Hematopoietic multipotent progenitor cell treated with erythropoietin and hydrocortisone succinate and interleukin-3 and kit ligand, for 15 days (in vitro differentiated cells): Measurements from ENCODE around the gene ERP44.
"Not testable (repeated sequence)": the region's sequence is repeated elsewhere in the genome, so short reads cannot be mapped to it uniquely, and the experiment has no call there.

Experiments
- DNase-seq: peaks from one replicate; pipeline ENCODE4 v3.0.0-alpha.2; 2015; ENCODE audit warnings: low spot score

ERP44 gene

DNA sequence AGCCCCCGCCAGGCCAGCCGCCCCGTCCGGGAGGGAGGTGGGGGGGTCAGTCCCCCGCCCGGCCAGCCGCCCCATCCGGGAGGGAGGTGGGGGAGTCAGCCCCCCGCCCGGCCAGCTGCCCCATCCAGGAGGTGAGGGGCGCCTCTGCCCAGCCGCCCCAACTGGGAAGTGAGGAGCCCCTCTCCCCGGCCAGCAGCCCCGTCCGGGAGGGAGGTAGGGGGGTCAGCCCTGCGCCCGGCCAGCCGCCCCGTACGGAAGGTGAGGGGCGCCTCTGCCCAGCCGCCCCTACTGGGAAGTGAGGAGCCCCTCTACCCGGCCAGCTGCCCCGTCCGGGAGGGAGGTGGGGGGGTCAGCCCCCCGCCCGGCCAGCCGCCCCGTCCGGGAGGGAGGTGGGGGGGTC, 30.8 kb downstream of the ERP44 start:
- not testable (repeated sequence) for DNase-seq

DNA sequence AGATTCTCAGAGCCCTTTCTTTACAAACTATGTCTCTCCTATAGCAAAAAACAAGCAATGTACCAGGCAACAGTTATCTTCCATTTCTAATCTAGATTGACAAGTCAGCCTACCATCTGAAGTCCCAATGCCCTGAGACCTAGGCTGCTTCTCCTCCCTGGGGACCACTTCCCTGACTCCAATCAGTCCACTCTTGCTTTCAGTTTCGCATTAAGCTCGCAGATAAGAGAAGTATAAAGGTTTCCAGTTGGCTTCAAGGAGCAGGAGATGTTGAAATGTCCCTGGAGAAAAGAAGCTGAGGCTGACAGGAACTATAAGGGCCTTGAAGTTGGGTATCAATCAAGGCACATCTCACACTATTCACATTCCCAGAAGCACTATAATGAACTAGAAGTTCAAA, 32.3 kb downstream of the ERP44 start:
- DNase-seq, result no peak

DNA sequence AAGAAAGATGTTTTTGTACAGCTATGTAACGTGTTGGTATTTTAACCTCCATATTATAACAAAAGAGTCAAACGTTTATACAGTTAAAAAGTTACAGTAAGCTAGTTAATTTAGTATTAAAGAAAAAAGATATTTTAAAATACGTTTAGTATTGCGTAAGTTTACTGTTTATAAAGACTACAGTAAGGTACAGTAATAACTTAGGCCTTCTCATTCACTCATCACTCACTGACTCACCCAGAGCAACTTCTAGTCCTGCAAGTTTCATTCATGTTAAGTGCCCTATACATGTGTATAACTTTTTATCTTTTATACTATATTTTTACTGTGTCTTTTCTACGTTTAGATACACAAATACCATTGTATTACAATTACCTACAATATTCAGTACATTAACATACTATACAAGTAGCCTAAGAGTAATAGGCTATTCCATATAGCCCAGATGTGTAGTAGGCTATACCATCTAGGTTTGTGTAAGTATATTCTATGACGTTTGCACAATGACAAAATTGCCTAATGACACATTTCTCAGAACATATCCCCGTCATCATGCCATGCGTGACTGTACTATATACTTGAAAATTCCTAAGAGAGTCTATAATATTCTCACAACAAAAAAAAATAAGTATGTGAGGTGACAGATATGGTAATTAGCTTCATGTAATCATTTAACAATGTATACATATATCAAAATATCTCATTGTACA, 33.8 kb downstream of the ERP44 start:
- DNase-seq, result no peak

DNA sequence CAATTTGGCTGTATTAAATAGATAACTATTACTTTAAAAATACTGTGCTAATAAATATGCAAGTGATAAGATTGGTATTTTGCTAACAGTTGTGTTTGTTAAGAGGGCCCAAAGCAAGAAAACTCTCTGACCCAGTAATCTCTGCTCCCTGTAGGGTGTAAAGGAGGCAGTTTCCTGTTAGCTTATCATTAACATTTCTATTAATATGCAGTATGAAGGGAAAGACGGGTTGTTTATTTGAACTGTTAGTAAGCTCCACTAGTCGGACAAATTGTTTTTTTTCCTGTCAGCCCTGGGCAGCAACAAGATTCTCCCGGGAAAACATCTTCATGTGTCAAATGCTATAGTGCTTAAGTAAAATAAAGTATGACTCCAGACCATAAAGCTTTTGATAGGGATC, 35.6 kb downstream of the ERP44 start:
- DNase-seq, result no peak

DNA sequence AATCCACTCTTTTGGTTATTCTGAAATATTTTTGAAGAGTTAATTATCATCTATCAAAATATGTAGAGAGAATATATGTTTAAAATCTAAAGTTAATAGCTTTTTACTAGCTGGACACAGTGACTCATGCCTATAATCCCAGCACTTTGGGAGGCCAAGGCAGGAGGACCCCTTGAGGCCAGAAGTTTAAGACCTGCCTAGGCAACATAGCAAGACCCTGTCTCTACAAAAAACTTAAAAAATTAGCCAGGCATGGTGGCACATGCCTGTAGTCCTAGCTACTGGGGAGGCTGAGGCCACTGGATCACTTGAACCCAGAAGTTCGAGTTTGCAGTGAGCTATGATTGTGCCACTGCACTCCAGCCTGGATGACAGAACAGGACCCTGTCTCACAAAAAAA, 36.1 kb downstream of the ERP44 start:
- not testable (repeated sequence) for DNase-seq

DNA sequence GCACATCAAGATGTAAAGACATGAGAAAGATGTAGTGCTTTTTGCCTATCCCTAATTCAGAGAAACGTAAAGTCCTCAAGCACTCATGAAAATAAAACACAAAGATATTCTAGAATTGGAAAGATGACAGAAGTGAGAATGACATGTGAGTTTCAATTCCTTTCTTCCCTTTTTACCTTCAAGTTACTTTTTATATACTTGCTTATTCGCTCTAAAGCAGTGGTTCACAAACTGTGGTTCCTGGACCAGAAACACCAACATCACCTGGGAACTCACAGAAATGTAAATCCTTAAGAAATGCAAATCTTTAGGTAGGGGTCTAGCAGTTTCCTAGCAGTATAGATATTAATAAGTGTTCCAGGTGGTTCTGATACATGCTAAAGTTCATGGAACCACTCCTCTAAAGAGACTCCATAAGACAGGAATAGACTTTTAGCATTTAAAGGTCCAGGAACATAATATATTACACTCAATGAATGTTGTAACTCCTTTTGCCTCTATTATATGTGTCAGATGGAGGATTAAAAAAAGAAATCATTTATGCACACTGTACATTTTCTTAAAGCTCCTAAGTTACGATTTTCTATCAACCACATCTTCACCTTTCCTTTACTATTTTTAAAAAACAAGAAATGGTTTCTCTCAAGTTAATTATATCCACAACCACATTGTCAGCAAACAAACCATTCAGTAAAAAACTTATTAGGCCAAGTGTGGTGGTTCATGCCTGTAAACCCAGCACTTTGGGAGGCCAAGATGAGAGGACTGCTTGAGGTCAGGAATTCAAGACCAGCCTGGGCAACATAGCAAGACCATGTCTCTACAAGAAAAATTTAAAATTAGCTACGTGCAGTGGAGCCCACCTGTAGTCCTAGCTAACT, 39.9 kb downstream of the ERP44 start:
- DNase-seq, result no peak

DNA sequence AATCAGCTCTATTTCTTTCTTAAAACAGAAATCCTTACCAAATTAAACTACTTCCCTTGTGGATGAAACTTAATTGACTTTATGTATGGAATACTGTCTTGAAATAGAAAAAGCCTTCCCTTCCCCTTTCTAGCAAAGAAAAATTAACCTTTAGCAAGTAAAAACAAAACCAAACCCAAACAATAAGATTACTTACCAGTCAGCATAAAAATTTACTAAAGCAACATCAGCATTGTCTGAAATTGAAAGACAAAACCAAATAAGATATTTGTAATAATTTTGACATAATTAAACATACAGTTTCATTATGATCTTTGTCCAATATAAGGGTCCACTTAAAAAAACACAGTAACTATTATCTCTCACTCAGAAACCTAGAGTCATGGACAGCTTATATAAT, 41.2 kb downstream of the ERP44 start:
- no peak for DNase-seq

DNA sequence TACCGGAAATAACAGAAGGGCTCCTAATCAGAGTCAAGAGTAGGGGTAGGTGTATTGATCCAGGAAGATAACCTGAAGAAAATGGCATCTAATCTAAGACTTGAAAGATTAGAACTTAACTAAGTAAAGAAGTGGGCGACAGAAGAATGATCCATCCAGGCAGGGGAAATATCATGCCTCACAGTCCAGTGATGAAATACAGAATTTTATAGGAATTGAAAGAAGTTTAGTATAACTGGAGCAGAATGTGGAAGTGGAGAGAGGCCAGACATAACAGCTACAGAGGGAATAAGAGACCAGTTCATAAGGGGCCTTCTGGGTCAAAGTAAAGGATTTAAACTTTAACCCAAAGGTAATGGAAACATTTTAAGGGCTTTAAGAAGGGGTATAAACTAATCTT, 42.2 kb downstream of the ERP44 start:
- DNase-seq, result no peak

DNA sequence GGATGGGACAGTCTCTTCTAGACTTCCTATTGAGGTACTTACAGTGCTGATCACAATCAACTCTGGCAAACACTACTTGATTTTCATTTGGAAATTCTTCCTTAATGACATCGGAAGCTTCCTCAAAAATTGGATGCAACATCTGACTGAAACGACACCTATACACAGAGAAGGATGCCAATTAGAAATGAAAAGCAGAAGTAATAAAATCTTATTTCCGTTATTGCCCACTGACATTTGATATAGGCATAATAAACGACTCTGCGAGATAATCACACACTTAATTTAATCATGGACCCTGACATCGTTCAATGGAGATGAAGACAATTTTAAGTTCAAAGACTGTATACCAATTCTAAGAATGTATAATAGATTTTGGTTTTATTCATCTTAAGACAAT, 46.4 kb downstream of the ERP44 start:
- no peak for DNase-seq

DNA sequence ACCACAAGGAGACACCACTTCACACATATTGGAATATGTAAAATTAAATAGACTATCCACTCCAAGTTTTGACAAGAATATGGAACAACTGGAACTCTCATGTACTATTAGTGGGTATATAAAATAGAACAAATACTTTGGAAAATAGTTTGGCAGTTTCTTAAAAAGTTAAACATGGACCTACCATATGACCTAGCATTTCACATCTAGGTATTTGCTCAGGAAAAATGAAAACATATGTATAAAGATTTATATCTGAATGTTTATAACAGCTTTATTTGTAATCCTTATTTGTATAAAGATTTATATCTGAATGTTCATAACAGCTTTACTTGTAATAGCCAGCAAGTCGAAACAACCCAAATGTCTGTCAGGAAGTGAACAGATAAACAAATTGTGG, 49.2 kb downstream of the ERP44 start:
- no peak for DNase-seq

DNA sequence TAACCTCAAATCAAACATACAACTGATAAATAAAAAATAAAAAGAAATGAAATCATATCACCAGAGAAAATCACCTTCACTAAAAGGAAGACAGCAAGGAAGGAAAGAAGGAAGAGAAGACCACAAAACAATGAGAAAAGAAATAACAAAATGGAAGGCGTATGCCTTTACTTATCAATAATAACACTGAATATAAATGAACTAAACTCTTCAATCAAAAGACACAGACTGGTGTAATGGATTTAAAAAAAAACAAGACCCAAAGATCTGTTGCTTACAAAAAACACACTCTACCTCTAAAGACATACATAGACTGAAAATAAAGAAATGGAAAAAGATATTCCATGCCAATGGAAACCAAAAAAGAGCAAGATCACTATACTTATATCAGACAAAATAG, 60.3 kb downstream of the ERP44 start:
- no peak for DNase-seq

DNA sequence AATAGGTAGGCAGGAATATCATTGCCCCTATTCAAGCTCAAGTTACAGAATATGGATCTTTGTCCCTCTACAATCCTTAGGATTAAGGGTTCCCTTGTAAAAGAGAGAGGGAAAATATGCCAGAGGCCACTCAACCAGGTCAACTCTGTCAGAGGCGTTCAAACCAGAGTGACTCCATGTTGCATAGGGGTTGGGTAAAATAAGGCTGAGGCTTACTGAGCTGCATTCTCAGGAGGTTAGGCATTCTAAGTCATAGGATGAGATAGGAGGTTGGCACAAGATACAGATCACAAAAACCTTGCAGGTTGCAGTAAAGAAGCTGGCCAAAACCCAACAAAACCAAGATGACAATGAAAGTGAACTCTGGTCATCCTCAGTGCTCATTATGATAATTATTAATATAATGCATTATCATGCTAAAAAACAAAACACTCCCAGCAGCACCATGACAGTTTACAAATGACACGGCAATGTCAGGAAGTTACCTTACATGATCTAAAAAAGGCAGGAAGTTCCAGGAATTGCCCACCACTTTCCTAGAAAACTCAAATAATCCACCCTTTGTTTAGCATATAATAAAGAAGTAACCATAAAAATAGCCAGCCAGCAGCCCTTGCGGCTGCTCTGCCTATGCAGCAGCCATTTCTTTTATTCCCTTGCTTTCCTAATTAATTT, 64.8 kb downstream of the ERP44 start:
- DNase-seq, result no peak

DNA sequence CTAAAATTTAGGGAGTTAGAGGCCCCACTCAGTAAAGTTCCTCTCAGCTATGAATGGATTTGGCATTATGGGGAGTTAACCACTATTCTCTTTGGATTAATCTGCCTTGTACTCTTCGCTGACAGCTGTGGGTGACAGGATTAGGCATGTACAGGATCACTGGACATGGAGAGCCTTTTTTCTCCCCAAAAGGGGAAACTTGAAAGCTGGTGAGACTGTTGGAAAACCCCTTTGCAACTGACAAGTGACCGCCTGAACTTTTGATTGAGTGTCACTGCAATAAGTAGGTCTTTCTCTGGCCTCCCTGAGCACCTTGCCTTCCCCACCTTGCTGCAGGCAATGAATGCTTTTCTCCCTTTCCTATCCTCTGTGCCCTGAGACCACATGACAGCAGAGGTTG, 68.3 kb downstream of the ERP44 start:
- no peak for DNase-seq

DNA sequence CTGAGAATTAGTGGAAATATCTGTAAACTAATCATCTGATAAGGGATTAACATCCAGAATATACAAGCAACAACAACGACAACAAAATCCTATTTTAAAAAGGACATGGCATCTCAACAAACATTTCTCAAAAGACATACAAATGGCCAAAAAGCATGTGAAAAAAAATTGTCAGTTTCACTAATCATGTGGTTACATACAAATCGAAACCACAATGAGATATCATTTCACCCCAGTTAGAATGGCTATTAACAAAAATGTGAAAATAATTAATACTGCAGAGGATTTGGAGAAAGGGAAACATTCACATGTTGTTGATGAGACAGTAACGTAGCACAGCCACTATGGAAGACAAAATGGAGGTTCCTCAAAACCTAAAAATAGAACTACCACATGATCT, 69.5 kb downstream of the ERP44 start:
- no peak for DNase-seq

DNA sequence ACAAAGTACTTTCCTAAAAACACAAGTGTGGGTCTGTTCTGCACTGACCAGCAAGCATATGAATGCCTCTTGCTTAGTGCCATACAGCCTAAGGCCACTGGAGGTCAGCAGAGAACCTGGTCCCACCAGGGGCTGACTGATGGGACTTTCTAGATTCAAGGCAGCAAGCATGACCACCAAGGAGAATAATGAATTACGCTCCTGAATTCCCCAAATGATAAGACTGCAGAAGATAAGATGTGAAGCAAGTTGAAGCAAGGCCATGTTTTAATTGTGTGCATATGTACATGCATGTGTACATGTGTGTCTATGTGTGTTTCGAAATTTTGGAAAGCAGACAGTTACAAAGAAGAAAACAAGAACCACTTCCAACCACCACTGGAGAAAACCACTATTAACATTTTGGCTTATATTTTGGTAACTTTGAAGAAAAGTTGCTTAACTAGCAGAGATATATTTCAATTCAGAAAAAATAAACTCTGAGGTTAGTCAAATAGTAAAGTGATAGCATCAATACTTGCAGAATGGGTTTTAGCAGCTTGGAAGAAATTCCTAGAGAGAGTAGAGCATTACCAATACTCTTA, 70.5 kb downstream of the ERP44 start:
- peak; percentile 81 for DNase-seq

DNA sequence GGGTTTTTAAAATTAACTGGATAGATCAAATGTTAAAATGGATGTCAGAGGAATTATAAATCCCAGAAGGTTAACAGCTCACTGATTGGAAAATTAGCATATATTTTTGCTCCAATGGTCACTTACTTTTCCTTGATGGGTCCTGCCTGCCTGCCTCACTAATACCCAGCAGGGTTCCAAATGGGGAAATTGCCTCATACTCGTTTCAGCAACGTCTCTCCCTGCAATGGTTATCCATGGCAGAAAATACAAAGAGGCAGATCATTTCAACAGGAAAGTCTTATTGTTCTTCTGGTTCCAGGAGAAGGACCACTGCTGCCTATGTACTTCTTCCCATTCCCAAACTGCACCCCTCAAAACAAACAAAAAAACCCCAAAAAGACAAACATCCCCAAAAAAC, 71.3 kb downstream of the ERP44 start:
- DNase-seq, result no peak

DNA sequence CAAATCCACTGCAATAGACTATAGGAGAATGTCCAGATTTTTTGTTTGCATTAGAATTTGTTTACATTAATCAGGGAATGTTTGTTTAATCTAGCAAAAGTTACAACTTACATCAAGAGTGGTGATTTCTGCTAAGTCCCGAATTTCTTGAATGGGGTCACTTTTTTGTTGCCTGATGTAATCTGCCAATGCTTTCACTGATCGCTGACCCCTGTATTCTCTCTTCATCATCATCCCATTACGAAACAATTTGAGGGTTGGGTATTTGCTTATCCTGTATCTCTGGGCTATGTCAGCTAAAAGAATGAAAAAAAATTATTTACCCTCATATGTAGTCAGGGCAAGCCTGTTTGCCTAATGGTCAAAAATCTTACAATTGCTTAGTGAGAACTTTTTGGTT, 76.9 kb downstream of the ERP44 start:
- DNase-seq, result no peak

DNA sequence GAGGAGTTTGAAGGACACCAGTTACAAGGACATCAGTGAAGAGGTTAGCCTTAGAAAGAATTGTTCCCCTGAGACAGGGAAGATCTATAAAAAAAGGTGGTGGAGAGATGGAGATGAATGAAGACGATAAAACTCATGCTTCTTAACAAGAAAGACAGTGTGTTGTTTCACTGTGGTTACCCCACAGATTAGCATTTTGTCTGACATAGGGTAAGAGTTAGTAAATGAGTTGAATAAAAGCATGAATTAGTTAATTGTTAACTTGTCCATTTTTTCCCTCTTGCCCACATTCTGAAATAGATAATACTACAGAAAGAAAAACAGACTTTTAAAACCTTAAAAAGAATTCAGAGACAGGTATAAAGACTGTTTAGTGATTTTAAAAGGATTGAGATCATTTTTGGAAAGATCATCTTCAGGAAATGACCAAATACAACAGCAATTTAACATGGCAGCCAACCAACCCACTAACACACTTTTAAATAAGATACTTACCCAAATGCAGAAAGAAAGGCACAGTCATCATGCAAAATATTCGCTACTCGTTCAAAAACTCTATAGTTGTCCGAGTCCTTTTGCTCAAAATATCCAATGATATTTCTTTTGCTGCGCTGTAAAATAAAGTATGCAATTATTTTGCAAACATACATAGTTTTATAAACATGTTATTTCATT, 78.5 kb downstream of the ERP44 start:
- no peak for DNase-seq

DNA sequence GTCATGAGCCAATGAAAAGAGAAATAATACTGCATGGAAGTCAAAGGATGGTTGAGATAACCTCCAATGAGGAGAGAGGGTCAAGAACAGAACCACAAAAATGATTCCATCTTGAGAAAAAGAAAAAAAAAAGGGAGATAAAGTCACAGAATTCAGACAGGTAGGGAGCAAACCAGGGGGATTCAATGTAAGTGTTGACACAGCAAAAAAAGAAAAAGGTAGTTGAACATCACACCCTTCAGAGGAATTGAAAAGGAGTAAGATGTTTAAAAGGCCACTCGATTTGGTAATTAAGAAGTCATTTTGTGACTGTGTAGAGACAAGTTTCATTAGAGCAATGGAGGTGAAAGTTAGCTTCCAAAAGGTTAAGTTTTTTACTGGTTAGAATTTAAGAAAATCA, 79.3 kb downstream of the ERP44 start:
- no peak for DNase-seq

DNA sequence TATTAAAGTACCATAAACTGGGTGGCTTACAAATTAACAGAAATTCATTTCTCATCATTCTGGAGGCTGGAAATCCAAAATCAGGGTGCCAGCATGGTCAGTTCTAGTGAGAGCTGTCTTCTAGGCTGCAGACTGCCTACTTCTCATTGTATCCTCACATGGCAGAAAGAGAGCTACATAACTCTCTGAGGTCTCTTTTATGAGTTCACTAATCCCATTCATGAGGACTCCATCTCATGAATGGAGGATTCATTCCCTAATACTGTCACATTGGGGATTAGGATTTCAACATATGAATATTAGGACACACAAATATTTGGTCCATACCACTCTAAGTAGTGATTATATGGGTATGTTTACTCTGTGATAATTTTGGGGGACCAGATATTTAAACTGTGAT, 84.0 kb downstream of the ERP44 start:
- DNase-seq, result no peak

DNA sequence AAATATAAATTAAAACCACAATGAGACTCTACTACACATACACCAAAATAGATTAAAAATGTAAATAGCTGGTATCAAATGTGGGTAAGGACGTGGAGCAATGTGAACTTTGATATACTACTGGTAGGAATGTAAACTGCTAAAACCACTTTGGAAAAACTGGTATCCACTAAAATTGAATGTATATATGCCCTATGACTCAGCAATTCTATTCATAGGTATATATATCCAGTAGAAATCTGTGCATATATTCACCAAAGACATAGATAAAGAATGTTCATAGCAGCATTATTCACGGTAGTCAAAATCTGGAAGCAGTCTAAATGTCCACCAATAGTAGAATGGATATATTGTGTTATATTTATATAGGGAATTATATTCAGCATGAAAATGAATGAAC, 85.2 kb downstream of the ERP44 start:
- no peak for DNase-seq

DNA sequence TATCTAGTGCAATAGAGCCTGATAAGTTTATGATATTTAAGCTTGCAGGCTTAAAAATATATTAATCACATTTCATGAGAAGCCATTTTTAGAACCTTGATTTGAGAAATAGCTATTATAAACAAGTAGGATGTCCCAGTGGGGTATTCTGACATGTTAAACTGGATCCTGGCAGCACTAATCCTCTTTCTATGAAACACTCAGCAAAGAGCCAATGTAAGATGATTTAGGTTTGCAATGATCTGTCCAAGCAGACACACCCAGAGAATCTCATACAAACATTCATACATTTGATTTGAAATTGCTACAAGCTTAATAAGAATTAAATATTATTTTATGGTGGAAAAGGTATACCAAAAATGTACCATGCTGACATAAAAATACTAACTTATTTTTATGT, 86.5 kb downstream of the ERP44 start:
- DNase-seq, result no peak
